Measurements from ENCODE around the gene BCLAF3. TPM values are rescaled to one million over a fixed set of nuclear protein-coding genes. Genes with fewer than 3 reads are reported as not detected.

The BCLAF3 gene
- total and polyA plus RNA-seq, 2 of the 13 experiments (the other 11 are each of a cell fraction or from before 2014, with no cell fraction given) = 1.5 to 2.7 TPM

DNA sequence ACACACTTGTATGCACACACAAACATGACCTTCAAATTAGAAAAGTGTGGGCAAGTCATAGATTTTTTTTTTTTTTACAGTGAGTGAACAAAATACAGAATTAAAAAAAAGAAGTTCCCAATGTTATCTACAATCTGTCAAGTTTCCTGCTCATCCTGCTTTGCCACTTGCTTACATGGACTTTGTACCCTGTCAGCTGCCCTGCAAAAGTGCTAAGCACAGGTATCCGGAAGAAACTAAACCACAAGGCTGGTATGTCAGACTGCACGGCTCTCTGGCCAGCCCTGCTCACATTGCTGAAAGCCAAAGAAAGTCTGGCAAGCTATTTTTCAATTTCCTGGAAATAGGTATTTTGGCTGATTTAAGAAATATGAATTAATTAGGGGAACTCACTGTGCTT lies 38.9 kb upstream of the BCLAF3 start (continued):
- TF ChIP-seq ZNF883 (CRISPR knock-in tag; IDR thresholded peaks at IDR 0.05; ENCODE audit: not compliant biosample characterization) (no peak), FOXK1 (CRISPR knock-in tag; IDR thresholded peaks at IDR 0.05; ENCODE audit: borderline replicate concordance, low read depth) (peak; percentile 27; the same call in 1 of the 2 replicates), NCOA1 (CRISPR knock-in tag; IDR thresholded peaks at IDR 0.05) (no peak), EP300 (IDR thresholded peaks at IDR 0.05; ENCODE audit: low read depth in 2 of 2, low read length in 2 of 2) (peak in 1 of 2 experiments; percentile 45; a peak in 1 of 4 replicates), EP300 (CRISPR knock-in tag; IDR thresholded peaks at IDR 0.05; ENCODE audit: borderline replicate concordance) (peak; percentile 21; the same call in 1 of the 2 replicates), RFX3 (CRISPR knock-in tag; IDR thresholded peaks at IDR 0.05) (no peak), CREB1 (IDR thresholded peaks at IDR 0.05) (no peak), CREB1 (CRISPR knock-in tag; IDR thresholded peaks at IDR 0.05) (no peak), NAIF1 (CRISPR knock-in tag; IDR thresholded peaks at IDR 0.05; ENCODE audit: borderline replicate concordance) (no peak), RFX5 (IDR thresholded peaks at IDR 0.05; ENCODE audit: low read depth, low read length) (no peak), ERF (CRISPR knock-in tag; IDR thresholded peaks at IDR 0.05) (peak; percentile 40; the same call in 1 of the 2 replicates), HDAC2 (CRISPR knock-in tag; IDR thresholded peaks at IDR 0.05) (peak; percentile 60; the same call in 1 of the 2 replicates), CAMTA2 (CRISPR knock-in tag; IDR thresholded peaks at IDR 0.05; ENCODE audit: borderline replicate concordance) (no peak), NKX3-1 (CRISPR knock-in tag; IDR thresholded peaks at IDR 0.05) (no peak), FOXO1 (CRISPR knock-in tag; IDR thresholded peaks at IDR 0.05) (peak; percentile 58; the same call in 1 of the 2 replicates), SALL1 (CRISPR knock-in tag; IDR thresholded peaks at IDR 0.05) (0 out of 2 replicates have a peak, but pooled peaks have one; percentile 15), ELF3 (CRISPR knock-in tag; IDR thresholded peaks at IDR 0.05) (peak; percentile 89)
- TF ChIP-seq, protein P1, sequence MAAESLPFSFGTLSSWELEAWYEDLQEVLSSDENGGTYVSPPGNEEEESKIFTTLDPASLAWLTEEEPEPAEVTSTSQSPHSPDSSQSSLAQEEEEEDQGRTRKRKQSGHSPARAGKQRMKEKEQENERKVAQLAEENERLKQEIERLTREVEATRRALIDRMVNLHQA (CRISPR knock-in tag; IDR thresholded peaks at IDR 0.05) = no peak
- TF ChIP-seq, protein P2, sequence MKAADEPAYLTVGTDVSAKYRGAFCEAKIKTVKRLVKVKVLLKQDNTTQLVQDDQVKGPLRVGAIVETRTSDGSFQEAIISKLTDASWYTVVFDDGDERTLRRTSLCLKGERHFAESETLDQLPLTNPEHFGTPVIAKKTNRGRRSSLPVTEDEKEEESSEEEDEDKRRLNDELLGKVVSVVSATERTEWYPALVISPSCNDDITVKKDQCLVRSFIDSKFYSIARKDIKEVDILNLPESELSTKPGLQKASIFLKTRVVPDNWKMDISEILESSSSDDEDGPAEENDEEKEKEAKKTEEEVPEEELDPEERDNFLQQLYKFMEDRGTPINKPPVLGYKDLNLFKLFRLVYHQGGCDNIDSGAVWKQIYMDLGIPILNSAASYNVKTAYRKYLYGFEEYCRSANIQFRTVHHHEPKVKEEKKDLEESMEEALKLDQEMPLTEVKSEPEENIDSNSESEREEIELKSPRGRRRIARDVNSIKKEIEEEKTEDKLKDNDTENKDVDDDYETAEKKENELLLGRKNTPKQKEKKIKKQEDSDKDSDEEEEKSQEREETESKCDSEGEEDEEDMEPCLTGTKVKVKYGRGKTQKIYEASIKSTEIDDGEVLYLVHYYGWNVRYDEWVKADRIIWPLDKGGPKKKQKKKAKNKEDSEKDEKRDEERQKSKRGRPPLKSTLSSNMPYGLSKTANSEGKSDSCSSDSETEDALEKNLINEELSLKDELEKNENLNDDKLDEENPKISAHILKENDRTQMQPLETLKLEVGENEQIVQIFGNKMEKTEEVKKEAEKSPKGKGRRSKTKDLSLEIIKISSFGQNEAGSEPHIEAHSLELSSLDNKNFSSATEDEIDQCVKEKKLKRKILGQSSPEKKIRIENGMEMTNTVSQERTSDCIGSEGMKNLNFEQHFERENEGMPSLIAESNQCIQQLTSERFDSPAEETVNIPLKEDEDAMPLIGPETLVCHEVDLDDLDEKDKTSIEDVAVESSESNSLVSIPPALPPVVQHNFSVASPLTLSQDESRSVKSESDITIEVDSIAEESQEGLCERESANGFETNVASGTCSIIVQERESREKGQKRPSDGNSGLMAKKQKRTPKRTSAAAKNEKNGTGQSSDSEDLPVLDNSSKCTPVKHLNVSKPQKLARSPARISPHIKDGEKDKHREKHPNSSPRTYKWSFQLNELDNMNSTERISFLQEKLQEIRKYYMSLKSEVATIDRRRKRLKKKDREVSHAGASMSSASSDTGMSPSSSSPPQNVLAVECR (CRISPR knock-in tag; IDR thresholded peaks at IDR 0.05; ENCODE audit: borderline replicate concordance) = peak; percentile 21; the same call in 1 of the 2 replicates
- TF ChIP-seq, protein P3, sequence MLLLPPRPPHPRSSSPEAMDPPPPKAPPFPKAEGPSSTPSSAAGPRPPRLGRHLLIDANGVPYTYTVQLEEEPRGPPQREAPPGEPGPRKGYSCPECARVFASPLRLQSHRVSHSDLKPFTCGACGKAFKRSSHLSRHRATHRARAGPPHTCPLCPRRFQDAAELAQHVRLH (CRISPR knock-in tag; IDR thresholded peaks at IDR 0.05; ENCODE audit: borderline replicate concordance, low read depth) = no peak
- TF ChIP-seq, protein P4, sequence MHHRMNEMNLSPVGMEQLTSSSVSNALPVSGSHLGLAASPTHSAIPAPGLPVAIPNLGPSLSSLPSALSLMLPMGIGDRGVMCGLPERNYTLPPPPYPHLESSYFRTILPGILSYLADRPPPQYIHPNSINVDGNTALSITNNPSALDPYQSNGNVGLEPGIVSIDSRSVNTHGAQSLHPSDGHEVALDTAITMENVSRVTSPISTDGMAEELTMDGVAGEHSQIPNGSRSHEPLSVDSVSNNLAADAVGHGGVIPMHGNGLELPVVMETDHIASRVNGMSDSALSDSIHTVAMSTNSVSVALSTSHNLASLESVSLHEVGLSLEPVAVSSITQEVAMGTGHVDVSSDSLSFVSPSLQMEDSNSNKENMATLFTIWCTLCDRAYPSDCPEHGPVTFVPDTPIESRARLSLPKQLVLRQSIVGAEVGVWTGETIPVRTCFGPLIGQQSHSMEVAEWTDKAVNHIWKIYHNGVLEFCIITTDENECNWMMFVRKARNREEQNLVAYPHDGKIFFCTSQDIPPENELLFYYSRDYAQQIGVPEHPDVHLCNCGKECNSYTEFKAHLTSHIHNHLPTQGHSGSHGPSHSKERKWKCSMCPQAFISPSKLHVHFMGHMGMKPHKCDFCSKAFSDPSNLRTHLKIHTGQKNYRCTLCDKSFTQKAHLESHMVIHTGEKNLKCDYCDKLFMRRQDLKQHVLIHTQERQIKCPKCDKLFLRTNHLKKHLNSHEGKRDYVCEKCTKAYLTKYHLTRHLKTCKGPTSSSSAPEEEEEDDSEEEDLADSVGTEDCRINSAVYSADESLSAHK (CRISPR knock-in tag; IDR thresholded peaks at IDR 0.05; ENCODE audit: borderline replicate concordance) = no peak
- TF ChIP-seq, protein P5, sequence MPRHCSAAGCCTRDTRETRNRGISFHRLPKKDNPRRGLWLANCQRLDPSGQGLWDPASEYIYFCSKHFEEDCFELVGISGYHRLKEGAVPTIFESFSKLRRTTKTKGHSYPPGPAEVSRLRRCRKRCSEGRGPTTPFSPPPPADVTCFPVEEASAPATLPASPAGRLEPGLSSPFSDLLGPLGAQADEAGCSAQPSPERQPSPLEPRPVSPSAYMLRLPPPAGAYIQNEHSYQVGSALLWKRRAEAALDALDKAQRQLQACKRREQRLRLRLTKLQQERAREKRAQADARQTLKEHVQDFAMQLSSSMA (CRISPR knock-in tag; IDR thresholded peaks at IDR 0.05) = no peak
